MM.1S (cell line): Measurements from ENCODE around the gene FYN.

Source experiments
- DNase-seq: peaks from one replicate; pipeline ENCODE4 v3.0.0-alpha.2; 2015
- H2AFZ ChIP-seq: fragments of 300-600 bp; sonication (generic); 2 replicates; pipeline ENCODE4 v1.6.0; 2016; ENCODE audit warnings: antibody characterized with exemption, low read length
- H3F3A ChIP-seq: fragments of 300-600 bp; sonication (generic); 2 replicates; pipeline ENCODE4 v1.6.1; 2016; ENCODE audit warnings: mild to moderate bottlenecking, antibody characterized with exemption, low read length, moderate library complexity, mixed read lengths; ENCODE audit not compliant: insufficient read depth
- H3K27ac ChIP-seq: fragments of 300-600 bp; sonication (generic); 2 replicates; pipeline ENCODE4 v1.5.1; 2016; ENCODE audit warnings: mild to moderate bottlenecking, low read length
- H3K27me3 ChIP-seq: fragments of 300-600 bp; sonication (generic); replicated peaks from 2 replicates; pipeline ENCODE4 v1.6.0; 2016; ENCODE audit warnings: low read length; ENCODE audit not compliant: insufficient read depth
- H3K36me3 ChIP-seq: fragments of 300-600 bp; sonication (generic); replicated peaks from 2 replicates; pipeline ENCODE4 v1.6.1; 2016; ENCODE audit warnings: mild to moderate bottlenecking, low read length, mixed read lengths; ENCODE audit not compliant: insufficient read depth
- H3K4me1 ChIP-seq: fragments of 300-600 bp; sonication (generic); 2 replicates; pipeline ENCODE4 v1.6.1; 2016; ENCODE audit warnings: low read length, mixed read lengths
- H3K4me2 ChIP-seq: fragments of 300-600 bp; sonication (generic); 2 replicates; pipeline ENCODE4 v1.6.0; 2016; ENCODE audit warnings: low read depth, low read length
- H3K4me3 ChIP-seq: fragments of 300-600 bp; sonication (generic); 2 replicates; pipeline ENCODE4 v1.5.1; 2016; ENCODE audit warnings: low read length, mixed read lengths
- H3K79me2 ChIP-seq: fragments of 300-600 bp; sonication (generic); 2 replicates; pipeline ENCODE4 v1.6.1; 2016; ENCODE audit warnings: mixed run types, low read length, mixed read lengths
- H3K9ac ChIP-seq: fragments of 300-600 bp; sonication (generic); 2 replicates; pipeline ENCODE4 v1.6.1; 2016; ENCODE audit warnings: low read length, mixed read lengths
- H3K9me2 ChIP-seq: fragments of 300-600 bp; sonication (generic); replicated peaks from 2 replicates; pipeline ENCODE4 v1.6.1; 2016; ENCODE audit warnings: mild to moderate bottlenecking, low read length, mixed read lengths; ENCODE audit not compliant: insufficient read depth
- H3K9me3 ChIP-seq: fragments of 300-600 bp; sonication (generic); replicated peaks from 2 replicates; pipeline ENCODE4 v1.6.1; 2016; ENCODE audit warnings: mild to moderate bottlenecking, low read length, mixed read lengths; ENCODE audit not compliant: insufficient read depth
- H4K20me1 ChIP-seq: fragments of 300-600 bp; sonication (generic); 2 replicates; pipeline ENCODE4 v1.6.1; 2016; ENCODE audit warnings: mild to moderate bottlenecking, low read length, moderate library complexity, mixed read lengths; ENCODE audit not compliant: insufficient read depth
- CTCF ChIP-seq: fragments of 300-600 bp; sonication (generic); IDR thresholded peaks from 2 replicates; pipeline ENCODE4 v1.5.1; 2016; ENCODE audit warnings: antibody characterized with exemption, low read length, mixed read lengths
- EZH2 ChIP-seq: fragments of 300-600 bp; sonication (generic); optimal IDR thresholded peaks from 2 replicates; pipeline ENCODE3; 2017; ENCODE audit warnings: low read depth, mild to moderate bottlenecking, antibody characterized with exemption, low read length, mixed read lengths
- EZH2phosphoT487 ChIP-seq: fragments of 300-600 bp; sonication (generic); IDR thresholded peaks from 2 replicates; pipeline ENCODE4 v1.6.1; 2018; ENCODE audit warnings: antibody characterized with exemption, low read length

Gene FYN

GRCh38 chr6:111855753-111856152 lies 17.5 kb downstream of the FYN start:
- no peaks in the 10 kb centered on the region for H3F3A ChIP-seq
- no peaks in the 10 kb centered on the region for H3K9me3 ChIP-seq
- H3K36me3 ChIP-seq, result no peaks in the 10 kb centered on the region
- no peak overlapping the region for H3K9ac ChIP-seq
- TF ChIP-seq EZH2 (no peak), CTCF (no peak), EZH2phosphoT487 (no peak)
- H3K27me3 ChIP-seq, result no peaks in the 10 kb centered on the region
- no peaks in the 10 kb centered on the region for H3K9me2 ChIP-seq
- no peaks in the 10 kb centered on the region for H3K4me1 ChIP-seq
- H3K4me2 ChIP-seq, result no peak overlapping the region
- no peak for DNase-seq
- no peaks in the 10 kb centered on the region for H3K79me2 ChIP-seq
- no peak overlapping the region for H2AFZ ChIP-seq
- H3K4me3 ChIP-seq, result no peak overlapping the region
- H4K20me1 ChIP-seq, result no peaks in the 10 kb centered on the region
- no peak overlapping the region for H3K27ac ChIP-seq

GRCh38 chr6:111854683-111855082 lies 18.6 kb downstream of the FYN start:
- TF ChIP-seq EZH2phosphoT487, result no peak
- no peak for TF ChIP-seq CTCF
- no peak for TF ChIP-seq EZH2
- no peak overlapping the region for H3K4me2 ChIP-seq
- H4K20me1 ChIP-seq, result no peaks in the 10 kb centered on the region
- no peak for DNase-seq
- no peak overlapping the region for H3K4me3 ChIP-seq
- no peaks in the 10 kb centered on the region for H3F3A ChIP-seq
- H3K79me2 ChIP-seq, result no peaks in the 10 kb centered on the region
- H3K9ac ChIP-seq, result no peak overlapping the region
- no peak overlapping the region for H2AFZ ChIP-seq
- no peaks in the 10 kb centered on the region for H3K4me1 ChIP-seq
- no peaks in the 10 kb centered on the region for H3K9me2 ChIP-seq
- H3K27me3 ChIP-seq, result no peaks in the 10 kb centered on the region
- no peaks in the 10 kb centered on the region for H3K36me3 ChIP-seq
- no peaks in the 10 kb centered on the region for H3K9me3 ChIP-seq
- no peak overlapping the region for H3K27ac ChIP-seq

GRCh38 chr6:111852725-111853124 lies 20.5 kb downstream of the FYN start:
- Histone ChIP-seq H3K79me2 (no peaks in the 10 kb centered on the region), H3K4me1 (no peaks in the 10 kb centered on the region)
- no peak for DNase-seq

More at GRCh38 chr6:111852725-111853124, 20.5 kb downstream of the FYN start:
- no peaks in the 10 kb centered on the region for H3K9me3 ChIP-seq
- no peaks in the 10 kb centered on the region for H4K20me1 ChIP-seq
- H2AFZ ChIP-seq, result no peak overlapping the region
- H3K36me3 ChIP-seq, result no peaks in the 10 kb centered on the region
- no peaks in the 10 kb centered on the region for H3K9me2 ChIP-seq
- no peak for TF ChIP-seq EZH2phosphoT487
- no peak for TF ChIP-seq CTCF
- TF ChIP-seq EZH2, result no peak
- no peaks in the 10 kb centered on the region for H3K27me3 ChIP-seq
- no peak overlapping the region for H3K27ac ChIP-seq
- H3K4me3 ChIP-seq, result no peak overlapping the region
- no peaks in the 10 kb centered on the region for H3F3A ChIP-seq
- no peak overlapping the region for H3K4me2 ChIP-seq
- no peak overlapping the region for H3K9ac ChIP-seq
